HCT116 (cell line): Measurements from ENCODE around the gene CEP43.

Experiments
- JUND ChIP-seq: IDR thresholded peaks from 2 replicates; pipeline ENCODE4 v1.6.1; 2012
- POLR2A ChIP-seq: IDR thresholded peaks from 2 replicates; pipeline ENCODE4 v1.7.0; 2011; ENCODE audit warnings: borderline replicate concordance; ENCODE audit not compliant: insufficient read depth, insufficient read length; ENCODE audit errors: extremely low read depth
- POLR2AphosphoS5 ChIP-seq: IDR thresholded peaks from 2 replicates; pipeline ENCODE4 v1.6.1; 2011; ENCODE audit warnings: mild to moderate bottlenecking, low read depth, low read length, moderate library complexity
- SRF ChIP-seq: IDR thresholded peaks from 2 replicates; pipeline ENCODE4 v1.6.1; 2012; ENCODE audit warnings: low read depth
- TF ChIP-seq, protein P1 (sequence below), 3 experiments: fragments of 200-600 bp in 1 of 3; sonication (generic) in 1 of 3; IDR thresholded peaks in 2 of 3; conservative IDR thresholded peaks in 1 of 3; 2 replicates each; pipeline ENCODE4 v1.5.1; 2012 to 2017; ENCODE audit warnings: low read depth in 2 of 3, low read length in 2 of 3, antibody characterized with exemption in 1 of 3, borderline replicate concordance in 1 of 3, control low read depth in 1 of 3, mild to moderate bottlenecking in 1 of 3, mixed read lengths in 1 of 3, mixed run types in 1 of 3, moderate library complexity in 1 of 3; ENCODE audit not compliant: insufficient read depth in 1 of 3

- TF ChIP-seq, protein P1, sequence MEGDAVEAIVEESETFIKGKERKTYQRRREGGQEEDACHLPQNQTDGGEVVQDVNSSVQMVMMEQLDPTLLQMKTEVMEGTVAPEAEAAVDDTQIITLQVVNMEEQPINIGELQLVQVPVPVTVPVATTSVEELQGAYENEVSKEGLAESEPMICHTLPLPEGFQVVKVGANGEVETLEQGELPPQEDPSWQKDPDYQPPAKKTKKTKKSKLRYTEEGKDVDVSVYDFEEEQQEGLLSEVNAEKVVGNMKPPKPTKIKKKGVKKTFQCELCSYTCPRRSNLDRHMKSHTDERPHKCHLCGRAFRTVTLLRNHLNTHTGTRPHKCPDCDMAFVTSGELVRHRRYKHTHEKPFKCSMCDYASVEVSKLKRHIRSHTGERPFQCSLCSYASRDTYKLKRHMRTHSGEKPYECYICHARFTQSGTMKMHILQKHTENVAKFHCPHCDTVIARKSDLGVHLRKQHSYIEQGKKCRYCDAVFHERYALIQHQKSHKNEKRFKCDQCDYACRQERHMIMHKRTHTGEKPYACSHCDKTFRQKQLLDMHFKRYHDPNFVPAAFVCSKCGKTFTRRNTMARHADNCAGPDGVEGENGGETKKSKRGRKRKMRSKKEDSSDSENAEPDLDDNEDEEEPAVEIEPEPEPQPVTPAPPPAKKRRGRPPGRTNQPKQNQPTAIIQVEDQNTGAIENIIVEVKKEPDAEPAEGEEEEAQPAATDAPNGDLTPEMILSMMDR (IDR thresholded peaks at IDR 0.05 in 2 of 3, conservative IDR thresholded peaks at IDR 0.05 in 1 of 3; ENCODE audit: borderline replicate concordance in 1 of 3, insufficient read depth in 1 of 3, low read depth in 2 of 3, low read length in 2 of 3): no peak
- TF ChIP-seq POLR2A: no peak
- no peak for TF ChIP-seq POLR2AphosphoS5
- TF ChIP-seq JUND: no peak
- no peak for TF ChIP-seq SRF
These were observed 47.8 kb downstream of the CEP43 start for GRCh38 chr6:167046861-167047495.
